Astrocyte (in vitro differentiated cells and primary cell): ENCODE measurements around the gene ATAD2B. TPM values are rescaled to one million over a fixed set of nuclear protein-coding genes. Genes with fewer than 3 reads are reported as not detected.

Source experiments
- DNase-seq: peaks from one replicate; pipeline ENCODE4 v3.0.0-alpha.2; 2010; ENCODE audit warnings: low read depth
- FAIRE-seq: peaks from 2 replicates; lab custom pipeline; 2011; peaks lifted over from hg19 to GRCh38; lab: Jason Lieb, UNC
- H2AFZ ChIP-seq: 2 replicates; pipeline ENCODE4 v1.6.0; 2012; ENCODE audit warnings: low read depth, low read length, inconsistent platforms
- H3K27ac ChIP-seq: 2 replicates; pipeline ENCODE4 v1.5.1; 2011; ENCODE audit warnings: low read depth, low read length, inconsistent platforms
- H3K27me3 ChIP-seq: 2 replicates; pipeline ENCODE4 v1.6.0; 2011; ENCODE audit warnings: low read length, inconsistent platforms; ENCODE audit not compliant: insufficient read depth
- H3K36me3 ChIP-seq: 2 replicates; pipeline ENCODE4 v1.5.1; 2011; ENCODE audit warnings: low read length, inconsistent platforms; ENCODE audit not compliant: insufficient read depth
- H3K4me1 ChIP-seq: 2 replicates; pipeline ENCODE4 v1.5.1; 2011; ENCODE audit warnings: low read length, inconsistent platforms; ENCODE audit not compliant: insufficient read depth
- H3K4me2 ChIP-seq: 2 replicates; pipeline ENCODE4 v1.6.0; 2012; ENCODE audit warnings: low read length, inconsistent platforms
- H3K4me3 ChIP-seq: 2 replicates; pipeline ENCODE4 v1.5.1; 2011; ENCODE audit warnings: low read depth, mild to moderate bottlenecking, low read length, inconsistent platforms; ENCODE audit not compliant: insufficient read depth
- H3K79me2 ChIP-seq: 2 replicates; pipeline ENCODE4 v1.6.0; 2012; ENCODE audit warnings: mild to moderate bottlenecking, low read length, inconsistent platforms; ENCODE audit not compliant: insufficient read depth
- H3K9ac ChIP-seq: 2 replicates; pipeline ENCODE4 v1.6.0; 2012; ENCODE audit warnings: mild to moderate bottlenecking, low read length, inconsistent platforms
- H3K9me3 ChIP-seq: 2 replicates; pipeline ENCODE4 v1.5.1; 2012; ENCODE audit warnings: low read depth, mild to moderate bottlenecking, low read length, inconsistent platforms; ENCODE audit not compliant: insufficient read depth
- H4K20me1 ChIP-seq: 2 replicates; pipeline ENCODE4 v1.6.0; 2012; ENCODE audit warnings: low read length, inconsistent platforms; ENCODE audit not compliant: insufficient read depth
- H3K27ac Mint-ChIP-seq: one replicate; pipeline ENCODE4 v1.8.0; 2021; ENCODE audit warnings: mild to moderate bottlenecking, mixed read lengths; ENCODE audit not compliant: unreplicated experiment
- H3K27me3 Mint-ChIP-seq: one replicate; pipeline ENCODE4 v1.8.0; 2021; ENCODE audit warnings: low read depth, mixed read lengths; ENCODE audit not compliant: unreplicated experiment
- H3K36me3 Mint-ChIP-seq: one replicate; pipeline ENCODE4 v1.8.0; 2021; ENCODE audit warnings: low read depth, mixed read lengths; ENCODE audit not compliant: unreplicated experiment
- H3K4me1 Mint-ChIP-seq: one replicate; pipeline ENCODE4 v1.8.0; 2021; ENCODE audit warnings: low read depth, mixed read lengths; ENCODE audit not compliant: unreplicated experiment
- H3K4me3 Mint-ChIP-seq: one replicate; pipeline ENCODE4 v1.8.0; 2021; ENCODE audit warnings: mild to moderate bottlenecking, moderate library complexity, mixed read lengths; ENCODE audit not compliant: unreplicated experiment
- H3K9me3 Mint-ChIP-seq: one replicate; pipeline ENCODE4 v1.8.0; 2021; ENCODE audit warnings: mild to moderate bottlenecking, mixed read lengths; ENCODE audit not compliant: unreplicated experiment
- EZH2 ChIP-seq: IDR thresholded peaks from 2 replicates; pipeline ENCODE4 v1.6.1; 2012; ENCODE audit warnings: mild to moderate bottlenecking, low read length, inconsistent platforms; ENCODE audit not compliant: insufficient read depth
- total RNA-seq: library from RNA; stranded (reverse); gene quantifications from 2 replicates; pipeline ENCODE4 v1.2.1, GENCODE V29; 2021
- TF ChIP-seq, protein P1 (sequence below): IDR thresholded peaks from 2 replicates; pipeline ENCODE4 v1.5.1; 2011; ENCODE audit warnings: low read depth, mild to moderate bottlenecking, inconsistent platforms, low read length, moderate library complexity; ENCODE audit not compliant: insufficient read depth

Gene ATAD2B
- total RNA-seq, 1 donor from 2014 or later = 12.2 TPM

DNA sequence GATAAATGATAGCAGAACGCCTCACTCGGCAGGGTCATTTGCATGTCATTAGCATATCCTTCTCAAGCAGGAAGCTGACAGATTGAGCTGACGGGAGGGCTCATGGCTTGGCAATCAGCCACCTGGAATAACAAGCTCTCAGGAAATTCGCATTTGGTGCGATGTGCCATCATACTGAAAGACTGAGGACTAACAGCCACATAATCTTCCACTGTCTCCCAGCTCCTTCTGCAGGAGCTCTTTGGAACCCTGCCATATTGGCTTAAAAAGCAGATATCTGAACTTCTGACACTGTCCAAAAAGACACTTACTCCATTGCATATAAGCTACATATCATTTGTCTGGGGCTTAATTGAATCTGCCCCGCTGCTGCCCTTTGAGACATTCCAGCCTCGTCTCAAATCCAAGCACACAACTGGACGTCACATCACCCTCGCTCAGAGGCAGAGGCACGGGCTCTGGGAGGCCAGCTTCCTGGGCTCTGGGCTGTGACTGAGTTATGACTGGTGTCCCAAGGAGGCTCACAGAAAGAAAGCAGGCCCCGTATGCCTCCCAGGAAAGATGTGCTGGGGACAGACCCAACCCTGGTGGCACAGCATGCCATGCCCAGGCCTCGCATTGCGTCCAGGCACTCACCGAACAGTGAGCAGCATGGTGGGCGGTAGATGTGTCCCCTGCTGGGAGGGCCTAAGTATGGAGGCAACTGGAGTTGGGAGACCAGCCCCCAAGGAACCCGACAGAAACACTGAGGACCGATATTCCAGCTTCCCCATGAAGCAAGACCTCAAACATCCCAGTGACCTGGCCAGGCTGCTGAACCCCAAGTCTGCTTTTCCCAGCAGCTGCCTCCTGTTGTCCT, 228.0 kb downstream of the ATAD2B start:
- FAIRE-seq = no peak
- H3K27ac Mint-ChIP-seq = no peak overlapping the region
- peaks cover 12% of the 10 kb centered on the region for H3K27me3 Mint-ChIP-seq
- Histone ChIP-seq H2AFZ (no peak overlapping the region), H3K36me3 (no peaks in the 10 kb centered on the region), H3K79me2 (no peaks in the 10 kb centered on the region), H3K4me1 (peaks cover 14% of the 10 kb centered on the region), H3K27me3 (no peaks in the 10 kb centered on the region), H3K4me2 (peak overlapping the region; percentile 43), H3K4me3 (no peak overlapping the region), H4K20me1 (peaks cover 13% of the 10 kb centered on the region), H3K9me3 (peaks cover 2% of the 10 kb centered on the region), H3K9ac (no peak overlapping the region), H3K27ac (no peak overlapping the region)
- peaks cover 7% of the 10 kb centered on the region for H3K9me3 Mint-ChIP-seq
- H3K36me3 Mint-ChIP-seq = peaks cover 44% of the 10 kb centered on the region
- peak; percentile 62 for DNase-seq
- H3K4me1 Mint-ChIP-seq = no peaks in the 10 kb centered on the region
- H3K4me3 Mint-ChIP-seq = no peak overlapping the region
- TF ChIP-seq, protein P1, sequence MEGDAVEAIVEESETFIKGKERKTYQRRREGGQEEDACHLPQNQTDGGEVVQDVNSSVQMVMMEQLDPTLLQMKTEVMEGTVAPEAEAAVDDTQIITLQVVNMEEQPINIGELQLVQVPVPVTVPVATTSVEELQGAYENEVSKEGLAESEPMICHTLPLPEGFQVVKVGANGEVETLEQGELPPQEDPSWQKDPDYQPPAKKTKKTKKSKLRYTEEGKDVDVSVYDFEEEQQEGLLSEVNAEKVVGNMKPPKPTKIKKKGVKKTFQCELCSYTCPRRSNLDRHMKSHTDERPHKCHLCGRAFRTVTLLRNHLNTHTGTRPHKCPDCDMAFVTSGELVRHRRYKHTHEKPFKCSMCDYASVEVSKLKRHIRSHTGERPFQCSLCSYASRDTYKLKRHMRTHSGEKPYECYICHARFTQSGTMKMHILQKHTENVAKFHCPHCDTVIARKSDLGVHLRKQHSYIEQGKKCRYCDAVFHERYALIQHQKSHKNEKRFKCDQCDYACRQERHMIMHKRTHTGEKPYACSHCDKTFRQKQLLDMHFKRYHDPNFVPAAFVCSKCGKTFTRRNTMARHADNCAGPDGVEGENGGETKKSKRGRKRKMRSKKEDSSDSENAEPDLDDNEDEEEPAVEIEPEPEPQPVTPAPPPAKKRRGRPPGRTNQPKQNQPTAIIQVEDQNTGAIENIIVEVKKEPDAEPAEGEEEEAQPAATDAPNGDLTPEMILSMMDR = no peak
- TF ChIP-seq EZH2 = no peak

Other genes with a start within 250 kb of the ATAD2B start
- 19.9 and 22.2 TPM in 2 replicates for gene UBXN2A, start 13.3 kb upstream of the ATAD2B start, total RNA-seq
- gene MFSD2B, start 83.0 kb upstream of the ATAD2B start, total RNA-seq = 0.10 and 0.34 TPM in 2 replicates
- 10.3 and 17.4 TPM in 2 replicates for gene WDCP, start 120.3 kb upstream of the ATAD2B start, total RNA-seq
- 16.8 and 19.4 TPM in 2 replicates for gene FKBP1B, start 122.6 kb upstream of the ATAD2B start, total RNA-seq
- gene SF3B6, start 149.2 kb upstream of the ATAD2B start, total RNA-seq = 105 and 106 TPM in 2 replicates
- 83.6 and 93.2 TPM in 2 replicates for gene TP53I3, start 157.7 kb upstream of the ATAD2B start, total RNA-seq
- 0.48 and 0.64 TPM in 2 replicates for gene PFN4, start 196.2 kb upstream of the ATAD2B start, total RNA-seq
- gene FAM228B, start 196.3 kb upstream of the ATAD2B start, total RNA-seq = 9.7 and 10.4 TPM in 2 replicates
- not detected in 2 replicates for gene FAM228A, start 247.9 kb upstream of the ATAD2B start, total RNA-seq